T-helper 22 cell (primary cell): Measurements from ENCODE around the gene CACNA2D3.
"Not testable (repeated sequence)": the region's sequence is repeated elsewhere in the genome, so short reads cannot be mapped to it uniquely, and the experiment has no call there.

Experiments
- DNase-seq: peaks from one replicate; pipeline ENCODE4 v3.0.0-alpha.2; 2020; ENCODE audit warnings: low read depth

The CACNA2D3 gene

GRCh38 chr3:54573858-54574257 is 451.5 kb downstream of the CACNA2D3 start:
- no peak for DNase-seq

- DNase-seq, result no peak
Observed at GRCh38 chr3:54574906-54575617, 452.7 kb downstream of the CACNA2D3 start.

DNA sequence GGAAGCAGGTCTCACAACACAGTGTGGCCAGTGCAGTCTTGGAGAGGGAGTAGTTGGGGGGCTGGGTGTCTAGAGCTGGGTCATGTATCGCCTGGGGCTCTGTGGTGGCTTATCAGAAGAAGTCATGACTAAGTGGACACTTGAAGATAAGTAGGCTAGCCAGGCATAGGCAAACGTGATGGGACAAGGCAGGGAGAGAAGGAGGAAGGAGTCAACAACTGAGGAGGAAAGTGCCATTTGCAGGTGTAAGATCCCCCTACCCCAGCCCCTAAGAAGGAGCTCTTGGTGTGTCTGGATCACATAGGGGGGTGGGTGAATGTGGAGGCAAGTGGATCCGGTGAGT is 453.2 kb downstream of the CACNA2D3 start:
- no peak for DNase-seq

- no peak for DNase-seq
Observed at GRCh38 chr3:54577313-54577712, 455.0 kb downstream of the CACNA2D3 start.

GRCh38 chr3:54578417-54578816 is 456.1 kb downstream of the CACNA2D3 start:
- DNase-seq, result no peak

GRCh38 chr3:54580453-54580852 is 458.1 kb downstream of the CACNA2D3 start:
- DNase-seq, result no peak

GRCh38 chr3:54582424-54582823 is 460.1 kb downstream of the CACNA2D3 start:
- no peak for DNase-seq

GRCh38 chr3:54591157-54591556 is 468.8 kb downstream of the CACNA2D3 start:
- no peak for DNase-seq

DNA sequence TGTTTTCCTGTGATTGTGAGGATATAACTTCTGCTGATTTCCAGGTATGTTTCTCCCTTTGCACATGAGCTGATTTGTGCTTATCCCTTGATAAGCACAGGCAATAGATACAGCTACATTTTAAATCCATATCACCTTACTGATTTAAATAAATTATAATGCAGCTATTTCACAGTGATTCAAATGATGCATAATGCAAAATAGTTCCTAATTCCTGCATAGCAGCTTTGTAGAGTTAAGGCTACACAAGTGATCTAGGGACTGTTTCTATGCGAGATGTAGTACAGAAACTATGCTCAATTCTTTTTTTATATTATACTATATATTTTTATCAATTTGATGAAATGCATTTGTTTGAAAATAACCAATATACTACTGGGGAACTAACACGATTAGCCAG is 471.3 kb downstream of the CACNA2D3 start:
- DNase-seq, result no peak

GRCh38 chr3:54596087-54596486 is 473.7 kb downstream of the CACNA2D3 start:
- DNase-seq, result no peak

DNA sequence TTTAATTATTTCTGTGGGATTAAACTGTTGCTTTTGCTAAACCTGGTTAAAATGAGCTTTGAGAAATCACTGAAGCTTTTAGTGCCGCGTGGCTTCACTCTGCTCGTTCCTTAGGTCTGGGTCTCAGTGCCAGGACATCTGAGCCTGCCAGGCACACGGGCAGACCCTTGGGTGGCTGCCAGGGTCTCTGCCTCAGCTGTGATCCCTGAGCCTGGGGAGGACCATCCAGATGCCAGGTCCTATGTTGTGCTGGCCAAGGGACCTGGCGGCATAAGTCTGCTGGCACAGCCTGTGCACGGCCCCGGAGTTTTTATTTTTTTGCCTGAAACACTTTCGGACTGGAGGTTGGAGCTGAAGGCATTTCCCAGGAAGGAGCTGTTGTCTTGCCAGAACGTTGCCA is 477.4 kb downstream of the CACNA2D3 start:
- no peak for DNase-seq

- no peak for DNase-seq
Observed at GRCh38 chr3:54600441-54601204, 478.3 kb downstream of the CACNA2D3 start.

DNA sequence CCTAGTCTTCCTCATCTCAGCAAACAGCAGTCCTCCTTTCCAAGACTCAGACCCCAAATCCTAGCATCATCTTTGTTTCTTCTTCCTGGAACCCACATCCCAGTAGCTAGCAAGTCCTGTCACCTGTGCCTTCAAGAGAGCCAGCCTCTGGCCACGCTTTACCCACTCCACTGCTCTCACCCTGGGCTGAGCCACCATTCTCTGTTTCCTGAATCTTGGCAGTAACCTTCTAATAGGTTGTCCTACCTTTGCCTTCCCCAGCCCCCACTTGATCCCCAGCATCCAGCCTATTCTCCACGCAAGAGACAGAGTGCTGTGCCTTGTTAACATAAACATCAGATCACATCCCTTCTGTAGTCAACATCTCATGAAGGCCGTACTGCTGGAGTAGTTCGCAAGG is 482.1 kb downstream of the CACNA2D3 start:
- DNase-seq, result no peak

DNA sequence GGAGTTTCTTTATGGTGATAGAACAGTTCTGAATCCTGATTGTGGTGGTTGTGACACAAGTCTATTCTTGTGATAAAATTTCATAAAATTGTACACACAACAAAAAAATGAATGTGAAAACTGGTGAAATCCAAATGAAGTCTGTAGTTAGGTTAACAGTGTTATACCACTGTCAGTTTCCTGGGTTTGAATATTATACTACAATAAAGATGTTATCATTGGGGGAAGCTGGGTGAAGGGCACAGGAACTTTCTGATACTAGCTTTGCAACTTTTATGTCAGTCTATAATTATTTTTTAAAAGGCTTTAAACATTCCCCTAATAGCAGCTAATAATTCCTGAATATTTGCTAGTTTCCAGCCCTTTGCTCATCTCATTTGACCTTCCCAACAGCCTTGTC is 485.7 kb downstream of the CACNA2D3 start:
- DNase-seq, result no peak

DNA sequence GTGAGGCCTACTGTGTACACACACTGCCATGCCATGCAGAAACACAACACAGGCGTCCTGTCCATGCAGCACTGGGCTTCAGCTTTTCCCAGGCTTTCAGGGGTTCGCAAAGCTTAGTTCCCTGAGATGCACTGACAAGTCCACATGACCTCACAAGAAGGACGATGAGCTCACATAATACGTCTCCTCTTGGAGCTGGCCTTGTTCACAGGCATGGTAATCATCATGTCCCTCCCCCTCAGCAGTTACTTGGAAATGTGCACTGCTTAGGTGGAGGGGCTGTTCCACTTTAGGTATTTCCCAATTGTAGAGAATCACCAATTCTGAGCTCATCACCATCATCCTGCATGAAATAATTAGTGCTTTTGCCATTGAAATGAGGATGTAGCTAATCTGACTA is 496.7 kb downstream of the CACNA2D3 start:
- DNase-seq, result no peak

DNA sequence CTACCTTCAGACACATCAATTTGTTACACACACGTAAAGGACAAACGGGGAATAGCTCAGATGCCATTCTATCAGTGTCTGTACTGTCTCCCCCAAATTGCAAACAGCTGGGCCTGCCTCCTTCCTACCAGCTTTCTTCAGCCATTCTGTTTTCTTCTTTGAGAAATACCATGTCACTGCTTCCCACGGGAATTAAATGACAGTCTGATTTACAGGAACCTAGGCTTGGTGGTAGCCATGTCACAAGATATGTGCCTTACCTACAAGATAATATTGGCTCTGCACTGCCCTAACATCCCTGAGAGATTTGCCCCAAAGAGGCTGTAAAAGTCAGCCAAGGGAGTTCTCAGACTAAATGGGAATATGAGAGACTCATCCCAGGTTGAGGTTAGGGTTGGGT is 497.2 kb downstream of the CACNA2D3 start:
- no peak for DNase-seq

GRCh38 chr3:54621184-54621583 is 498.8 kb downstream of the CACNA2D3 start:
- no peak for DNase-seq

DNA sequence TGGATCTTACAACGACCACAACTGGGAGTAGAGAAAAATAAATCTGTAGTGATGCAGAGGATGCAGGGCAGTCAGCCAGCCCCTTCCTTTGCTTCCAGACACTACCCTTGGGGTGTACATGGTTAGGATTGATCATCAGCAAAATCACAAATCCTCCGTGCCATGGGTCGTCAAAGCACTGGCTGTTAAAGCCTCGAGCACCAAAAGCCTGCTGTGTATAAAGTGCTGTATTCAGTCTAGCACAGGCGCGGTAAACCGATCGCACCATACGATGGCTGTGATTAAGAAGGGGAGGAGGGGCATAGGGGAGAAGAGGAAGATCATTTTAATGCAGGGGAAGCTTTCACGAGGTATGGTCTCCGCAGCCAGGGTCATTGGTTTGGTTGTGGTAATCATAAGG is 500.3 kb downstream of the CACNA2D3 start:
- DNase-seq, result no peak

DNA sequence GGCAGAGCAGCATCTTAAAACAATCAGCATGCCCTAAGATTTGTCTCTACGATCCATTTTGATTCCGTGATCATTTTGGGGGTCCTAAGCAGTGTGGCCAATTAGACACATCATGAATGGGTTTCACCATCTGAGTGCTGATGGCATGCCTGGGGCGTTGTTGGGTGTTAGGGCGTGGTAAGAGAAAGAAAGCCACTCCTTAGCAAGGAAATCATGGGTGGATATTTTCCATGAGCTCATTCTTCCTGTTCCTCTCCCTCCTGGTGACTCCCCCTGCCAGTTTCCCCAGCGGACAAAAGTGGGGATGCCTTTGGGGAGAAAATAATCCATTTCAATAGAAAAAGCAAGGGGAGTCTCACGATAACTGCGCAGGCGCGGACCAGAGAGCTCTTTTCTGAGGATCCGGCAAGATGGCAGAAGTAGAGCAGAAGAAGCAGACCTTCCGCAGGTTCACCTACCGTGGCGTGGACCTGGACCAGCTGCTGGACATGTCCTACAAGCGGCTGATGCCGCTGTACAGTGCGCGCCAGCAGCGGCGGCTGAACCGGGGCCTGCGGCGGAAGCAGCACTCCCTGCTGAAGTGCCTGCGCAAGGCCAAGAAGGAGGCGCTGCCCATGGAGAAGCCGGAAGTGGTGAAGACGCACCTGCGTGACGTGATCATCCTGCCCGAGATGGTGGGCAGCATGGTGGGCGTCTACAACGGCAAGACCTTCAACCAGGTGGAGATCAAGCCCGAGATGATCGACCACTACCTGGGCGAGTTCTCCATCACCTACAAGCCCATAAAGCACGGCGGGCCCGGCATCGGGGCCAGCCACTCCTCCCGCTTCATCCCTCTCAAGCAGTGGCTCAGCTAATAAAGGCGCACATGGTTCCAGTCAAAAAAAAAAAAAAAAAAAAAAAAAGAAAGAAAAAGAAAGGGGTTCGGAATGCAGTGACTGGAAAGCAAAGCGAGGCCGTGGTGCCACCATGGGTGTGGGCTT is 503.7 kb downstream of the CACNA2D3 start:
- no peak for DNase-seq

DNA sequence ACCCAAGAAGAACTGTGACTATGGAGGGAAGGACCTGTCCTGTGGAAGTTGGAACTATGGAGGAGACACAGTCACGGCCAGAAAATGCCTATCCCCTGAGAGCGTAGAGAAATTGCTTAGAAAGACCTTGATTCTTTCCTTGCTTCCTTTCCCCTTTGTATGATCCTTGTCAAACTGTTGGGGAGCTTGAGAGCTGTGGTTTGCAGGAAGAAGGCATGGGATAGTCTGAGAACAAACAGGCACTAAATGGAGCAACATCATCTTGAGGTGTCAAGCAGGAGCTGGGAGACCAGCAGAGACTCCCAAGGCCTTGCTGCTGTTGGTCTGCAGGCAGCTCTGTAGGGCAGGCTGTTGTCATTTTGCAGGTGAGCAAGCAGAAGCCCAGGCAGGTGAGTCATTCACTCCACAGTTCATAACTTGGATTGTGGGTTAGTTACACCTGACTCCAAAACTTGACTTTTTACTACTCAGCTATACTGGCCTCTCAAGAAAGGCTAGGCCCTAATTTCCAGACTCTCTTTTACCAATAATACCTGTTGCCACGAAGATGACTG is 506.6 kb downstream of the CACNA2D3 start:
- no peak for DNase-seq

DNA sequence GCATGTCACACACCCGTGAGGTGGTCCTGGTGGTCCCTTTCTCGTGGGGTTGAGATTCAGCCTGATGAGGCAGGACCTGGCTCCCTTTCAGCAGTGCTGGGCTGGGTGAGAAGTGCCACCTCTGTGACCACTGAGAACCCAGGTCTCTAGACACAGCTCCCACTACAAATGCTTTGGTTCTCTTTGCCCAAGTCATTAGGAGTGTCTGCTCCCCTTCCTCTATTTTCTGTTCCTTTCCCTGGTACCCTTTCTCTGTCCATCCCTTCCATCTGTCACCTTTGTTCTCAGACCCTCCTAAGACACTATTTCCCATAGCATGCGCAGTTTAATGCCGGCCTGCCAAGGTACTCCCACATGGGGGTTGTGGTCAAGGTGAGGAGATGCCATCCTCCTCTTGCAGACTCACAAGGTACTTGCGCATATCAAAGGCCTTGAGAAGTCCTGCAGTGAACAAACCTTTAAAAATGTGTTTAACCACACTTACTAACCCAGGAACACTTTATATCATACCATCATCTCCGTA is 507.8 kb downstream of the CACNA2D3 start:
- no peak for DNase-seq

DNA sequence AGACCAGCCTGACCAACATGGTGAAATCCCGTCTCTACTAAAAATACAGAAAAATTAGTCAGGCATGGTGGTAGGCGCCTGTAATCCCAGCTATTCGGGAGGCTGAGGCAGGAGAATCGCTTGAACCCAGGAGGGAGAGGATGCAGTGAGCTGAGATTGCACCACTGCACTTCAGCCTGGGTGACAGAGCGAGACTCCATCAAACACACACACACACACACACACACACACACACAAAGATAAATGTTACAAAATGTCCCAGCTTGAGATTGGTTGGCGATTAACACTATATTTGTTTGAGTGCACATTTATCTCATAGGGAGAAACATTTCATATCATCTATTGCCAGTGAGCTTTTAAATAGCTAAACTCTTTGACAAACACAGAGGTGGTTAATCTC is 508.6 kb downstream of the CACNA2D3 start:
- not testable (repeated sequence) for DNase-seq
